K562 (cell line): ENCODE measurements around the gene LIN7A. TPM values are rescaled to one million over a fixed set of nuclear protein-coding genes. Genes with fewer than 3 reads are reported as not detected.

ENCODE experiments used
- ATAC-seq: fragments of 200-7000 bp; cut with Tn5 transposase; 3 replicates; pipeline ENCODE4 v1.9.1; 2020; ENCODE audit warnings: moderate library complexity
- BruUV-seq: library from RNA; stranded (reverse); fragments of 400-500 nt; replicated peaks from 2 replicates; lab custom pipeline; 2021; lab: Mats Ljungman, UMichigan
- CTCF ChIA-PET: fragments of 300-600 bp; formaldehyde crosslinking; extraction: SDS; loops from one replicate; lab custom pipeline; 2021; ENCODE audit warnings: low intra/inter-chr PET ratio; lab: Yijun Ruan, JAX
- POLR2A ChIA-PET: fragments of 300-600, 350-650 bp; sonication (Branson Sonifier 250); formaldehyde crosslinking; extraction: SDS; loops from one replicate; lab custom pipeline; 2021; ENCODE audit warnings: antibody characterized with exemption, inconsistent platforms; lab: Yijun Ruan, JAX
- DNase-seq, 4 experiments: peaks; one replicate each; pipeline versions ENCODE4 v3.0.0 to v3.0.0-alpha.2; 2011 to 2018; ENCODE audit warnings: low spot score in 3 of 4, mixed read lengths in 3 of 4; ENCODE audit errors: extremely low read depth in 1 of 4
- FAIRE-seq: peaks from 2 replicates; lab custom pipeline; 2011; peaks lifted over from hg19 to GRCh38; lab: Jason Lieb, UNC
- H2AFZ ChIP-seq: 2 replicates; pipeline ENCODE4 v1.6.0; 2011; ENCODE audit warnings: low read depth, low read length, control low read depth, inconsistent platforms
- H3K27ac ChIP-seq: fragments of 200-600 bp; 3 replicates; pipeline ENCODE4 v1.8.0; 2011; ENCODE audit warnings: low read depth, mild to moderate bottlenecking, control low read depth, inconsistent platforms, low read length, moderate library complexity, mixed read lengths; ENCODE audit errors: extremely low read depth
- H3K27me3 ChIP-seq, 2 experiments: fragments of 300-600 bp in 1 of 2; 2 replicates in 1 of 2; 3 replicates in 1 of 2; pipeline versions ENCODE4 v1.6.0 to v1.8.0; 2011; ENCODE audit warnings: inconsistent platforms in 2 of 2, low read length in 2 of 2, mild to moderate bottlenecking in 1 of 2, mixed read lengths in 1 of 2, moderate library complexity in 1 of 2; ENCODE audit not compliant: control insufficient read depth in 2 of 2, insufficient read depth in 2 of 2
- H3K36me3 ChIP-seq: fragments of 300-600 bp; 3 replicates; pipeline ENCODE4 v1.8.0; 2011; ENCODE audit warnings: mild to moderate bottlenecking, low read length, inconsistent platforms; ENCODE audit not compliant: control insufficient read depth, insufficient read depth
- H3K4me1 ChIP-seq, 2 experiments: fragments of 200-600 bp in 1 of 2; replicated peaks in 1 of 2; 2 replicates in 1 of 2; 3 replicates in 1 of 2; pipeline versions ENCODE4 v1.5.1 to v1.8.0; 2011; ENCODE audit warnings: inconsistent platforms in 2 of 2, low read length in 2 of 2, mild to moderate bottlenecking in 1 of 2, mixed read lengths in 1 of 2, moderate library complexity in 1 of 2; ENCODE audit not compliant: control insufficient read depth in 2 of 2, insufficient read depth in 2 of 2
- H3K4me2 ChIP-seq: 2 replicates; pipeline ENCODE4 v1.6.1; 2011; ENCODE audit warnings: low read length, control low read depth, inconsistent platforms, mixed read lengths; ENCODE audit not compliant: insufficient read depth
- H3K4me3 ChIP-seq: fragments of 200-600 bp; sonication (generic), shearing (Covaris generic); 2 replicates; pipeline ENCODE4 v1.5.1; 2016; ENCODE audit warnings: control low read depth, inconsistent platforms
- H3K79me2 ChIP-seq: fragments of 200-600 bp; 3 replicates; pipeline ENCODE4 v1.8.0; 2011; ENCODE audit warnings: low read length, inconsistent platforms; ENCODE audit not compliant: control insufficient read depth, insufficient read depth
- H3K9ac ChIP-seq, 2 experiments: 2 replicates each; pipeline versions ENCODE4 v1.6.0 to v1.6.1; 2011; ENCODE audit warnings: low read depth in 2 of 2, low read length in 2 of 2, control low read depth in 1 of 2, inconsistent platforms in 1 of 2, mild to moderate bottlenecking in 1 of 2, mixed read lengths in 1 of 2; ENCODE audit not compliant: insufficient read depth in 1 of 2
- H3K9me1 ChIP-seq: one replicate; pipeline ENCODE4 v1.6.0; 2011; ENCODE audit warnings: inconsistent platforms, mild to moderate bottlenecking, low read length, moderate library complexity; ENCODE audit not compliant: control insufficient read depth, insufficient read depth
- H3K9me3 ChIP-seq: replicated peaks from 2 replicates; pipeline ENCODE4 v1.5.1; 2011; ENCODE audit warnings: low read depth, low read length, inconsistent platforms; ENCODE audit not compliant: control insufficient read depth, insufficient read depth
- H4K20me1 ChIP-seq: replicated peaks from 2 replicates; pipeline ENCODE4 v1.6.1; 2011; ENCODE audit warnings: low read length, inconsistent platforms, mixed read lengths; ENCODE audit not compliant: control insufficient read depth, insufficient read depth
- BMI1 ChIP-seq: fragments of 150-350 bp; IDR thresholded peaks from 2 replicates; pipeline ENCODE4 v1.6.1; 2014; ENCODE audit warnings: low read length
- CBFB ChIP-seq: sonication (generic); formaldehyde crosslinking; IDR thresholded peaks from 2 replicates; pipeline ENCODE4 v1.4.0; 2020; ENCODE audit warnings: mild to moderate bottlenecking, missing genetic modification reagents
- GABPB1 ChIP-seq: sonication (generic); formaldehyde crosslinking; IDR thresholded peaks from 2 replicates; pipeline ENCODE4 v1.8.0; 2022; ENCODE audit warnings: mild to moderate bottlenecking, missing genetic modification reagents
- JUNB ChIP-seq: fragments of 450-650 bp; formaldehyde crosslinking; conservative IDR thresholded peaks from 2 replicates; pipeline ENCODE4 v1.4.0; 2020; ENCODE audit warnings: mild to moderate bottlenecking
- MBD2 ChIP-seq: sonication (generic); IDR thresholded peaks from 2 replicates; pipeline ENCODE4 v1.6.1; 2016; ENCODE audit warnings: low read depth, borderline replicate concordance
- NFXL1 ChIP-seq: fragments of 450-650 bp; formaldehyde crosslinking; IDR thresholded peaks from 2 replicates; pipeline ENCODE4 v1.4.0; 2021; ENCODE audit warnings: mild to moderate bottlenecking
- TEAD1 ChIP-seq, 2 experiments: fragments of 450-650 bp in 1 of 2; sonication (generic) in 1 of 2; formaldehyde crosslinking; IDR thresholded peaks; 2 replicates each; pipeline versions ENCODE4 v1.4.0 to v1.8.0; 2020 to 2022; ENCODE audit warnings: mild to moderate bottlenecking in 2 of 2, missing genetic modification reagents in 1 of 2
- TSC22D4 ChIP-seq: fragments of 450-650 bp; IDR thresholded peaks from 2 replicates; pipeline ENCODE4 v1.6.1; 2016; ENCODE audit warnings: missing genetic modification characterization, missing biosample characterization, control low read depth
- ZNF785 ChIP-seq: fragments of 250-450 bp; sonication (Bioruptor Pico); IDR thresholded peaks from 2 replicates; pipeline ENCODE4 v1.4.0; 2020; ENCODE audit warnings: mild to moderate bottlenecking
- WGBS: fragments of 100-300 bp; shearing (Covaris generic); methylation state at CpG from one replicate; pipeline ENCODE4 v1.1.6; 2016; ENCODE audit warnings: low coverage, mixed read lengths; ENCODE audit not compliant: insufficient coverage; ENCODE audit errors: missing lambda C conversion rate; 5-methylcytosine and 5-hydroxymethylcytosine counted together
- in situ Hi-C: fragments of 300-500 bp; cut with MboI; formaldehyde crosslinking; loops from 4 replicates; pipeline ENCODE4 v1.15.0; 2018; ENCODE audit warnings: inconsistent platforms, mixed read lengths
- intact Hi-C: fragments of 100-400 bp; cut with micrococcal nuclease; formaldehyde crosslinking; loops from 2 replicates; pipeline ENCODE4 v1.14.2; 2022
- polyA plus RNA-seq, 8 experiments: library from polyadenylated mRNA; depleted of rRNA in 4 of 8; stranded (reverse) in 5 of 8; unstranded in 3 of 8; fragments of >200 nt; fragmentation: Nextera tagmentation in 2 of 8; fragmentation: Illumina TruSeq in 1 of 8; extraction: Ambion mirVana in 2 of 8; extraction: Trizol in 1 of 8; gene quantifications; 2 replicates each; pipeline versions ENCODE4 v1.2.1 to v1.2.3, GENCODE V29; 2011 to 2014; ENCODE audit warnings: inconsistent platforms in 1 of 8, missing spikeins in 1 of 8
- total RNA-seq, 7 experiments: library from RNA; depleted of rRNA in 6 of 7; stranded (reverse); fragments of >200 nt in 6 of 7; fragmentation: Illumina TruSeq in 2 of 7; extraction: Trizol in 2 of 7; gene quantifications; 2 replicates each; pipeline versions ENCODE4 v1.2.1 to v1.2.3, GENCODE V29; 2011 to 2021; ENCODE audit warnings: low replicate concordance in 1 of 7
- TF ChIP-seq, protein P1 (sequence below): sonication (generic); formaldehyde crosslinking; IDR thresholded peaks from 2 replicates; pipeline ENCODE4 v1.8.0; 2022; ENCODE audit warnings: mild to moderate bottlenecking, low read depth, missing genetic modification reagents
- TF ChIP-seq, protein P2 (sequence below): IDR thresholded peaks from 2 replicates; pipeline ENCODE4 v1.6.1; 2012; ENCODE audit warnings: low read depth, low read length, improper control_type of control experiment, borderline replicate concordance
- TF ChIP-seq, protein P3 (sequence below): fragments of 250-450 bp; sonication (Bioruptor Pico); IDR thresholded peaks from 2 replicates; pipeline ENCODE4 v1.4.0; 2020; ENCODE audit warnings: mild to moderate bottlenecking, moderate library complexity, borderline replicate concordance

LIN7A gene
- total and polyA plus RNA-seq, 9 of the 15 experiments (the other 6 are each of a cell fraction or from before 2014, with no cell fraction given), result not detected

DNA sequence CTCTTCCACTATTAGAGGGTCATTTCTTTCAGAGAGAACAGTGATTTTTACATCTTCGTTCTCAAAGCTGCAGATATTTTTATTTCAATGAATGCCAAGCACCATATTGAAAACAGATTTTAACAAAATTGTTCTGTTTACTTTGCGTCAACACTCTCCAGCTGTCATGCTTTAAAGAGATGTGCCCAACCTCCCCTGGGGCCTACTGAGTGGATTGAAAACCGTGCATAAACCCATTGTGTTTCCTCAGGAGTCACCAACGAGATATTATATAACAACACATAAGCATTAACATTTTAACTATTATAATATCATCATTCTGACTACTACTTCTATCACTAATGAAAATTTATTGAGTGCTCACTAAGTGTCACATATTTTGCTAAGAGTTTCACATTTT is 139.5 kb downstream of the LIN7A start:
- Histone ChIP-seq H3K36me3 (no peaks in the 10 kb centered on the region), H3K9me3 (no peaks in the 10 kb centered on the region), H3K27ac (no peak overlapping the region), H3K9ac (no peak overlapping the region), H4K20me1 (no peaks in the 10 kb centered on the region)
- CTCF ChIA-PET, result no interaction called here
- intact Hi-C loops, result no loop called here
- TF ChIP-seq, protein P1, sequence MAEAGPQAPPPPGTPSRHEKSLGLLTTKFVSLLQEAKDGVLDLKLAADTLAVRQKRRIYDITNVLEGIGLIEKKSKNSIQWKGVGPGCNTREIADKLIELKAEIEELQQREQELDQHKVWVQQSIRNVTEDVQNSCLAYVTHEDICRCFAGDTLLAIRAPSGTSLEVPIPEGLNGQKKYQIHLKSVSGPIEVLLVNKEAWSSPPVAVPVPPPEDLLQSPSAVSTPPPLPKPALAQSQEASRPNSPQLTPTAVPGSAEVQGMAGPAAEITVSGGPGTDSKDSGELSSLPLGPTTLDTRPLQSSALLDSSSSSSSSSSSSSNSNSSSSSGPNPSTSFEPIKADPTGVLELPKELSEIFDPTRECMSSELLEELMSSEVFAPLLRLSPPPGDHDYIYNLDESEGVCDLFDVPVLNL, result no peak
- TF ChIP-seq, all 486 proteins: peak for 0
- FAIRE-seq, result no peak
- 0% methylated on average over 4 of the region's 4 CpGs for WGBS
- Histone ChIP-seq H3K4me3 (no peak overlapping the region), H2AFZ (no peak overlapping the region), H3K9me1 (no peaks in the 10 kb centered on the region), H3K4me2 (no peak overlapping the region), H3K79me2 (no peaks in the 10 kb centered on the region), H3K4me1 (no peaks in the 10 kb centered on the region), H3K27me3 (no peaks in the 10 kb centered on the region)
- POLR2A ChIA-PET, result no interaction called here
- ATAC-seq, result no peak
- DNase-seq, result no peak
- in situ Hi-C loops, result no loop called here
- BruUV-seq, result no TSS peak

DNA sequence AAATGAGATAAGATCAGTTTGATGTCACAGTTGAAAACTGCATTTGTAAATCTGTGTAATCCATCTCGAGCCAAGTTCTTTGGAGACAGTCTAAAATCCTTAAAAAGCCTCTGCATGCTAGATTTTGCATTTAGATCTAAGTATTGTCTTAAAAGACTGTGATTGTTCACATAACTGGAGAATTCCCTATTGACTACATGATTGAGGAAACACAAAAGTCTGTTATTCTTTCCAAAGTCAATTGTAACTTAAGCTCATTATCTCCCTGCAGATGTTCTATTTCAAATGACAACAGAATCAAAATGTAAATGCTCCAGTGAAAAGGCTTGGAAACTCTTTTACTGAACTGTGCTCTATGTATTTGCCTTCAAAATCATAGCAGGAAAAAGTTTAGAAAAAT is 143.2 kb downstream of the LIN7A start:
- no peak overlapping the region for H3K4me3 ChIP-seq
- CTCF ChIA-PET, result no interaction called here
- no peak for TF ChIP-seq JUNB
- TF ChIP-seq ZNF785 (CRISPR knock-in tag), result no peak
- TF ChIP-seq CBFB (CRISPR knock-in tag), result no peak
- TF ChIP-seq, protein P2, sequence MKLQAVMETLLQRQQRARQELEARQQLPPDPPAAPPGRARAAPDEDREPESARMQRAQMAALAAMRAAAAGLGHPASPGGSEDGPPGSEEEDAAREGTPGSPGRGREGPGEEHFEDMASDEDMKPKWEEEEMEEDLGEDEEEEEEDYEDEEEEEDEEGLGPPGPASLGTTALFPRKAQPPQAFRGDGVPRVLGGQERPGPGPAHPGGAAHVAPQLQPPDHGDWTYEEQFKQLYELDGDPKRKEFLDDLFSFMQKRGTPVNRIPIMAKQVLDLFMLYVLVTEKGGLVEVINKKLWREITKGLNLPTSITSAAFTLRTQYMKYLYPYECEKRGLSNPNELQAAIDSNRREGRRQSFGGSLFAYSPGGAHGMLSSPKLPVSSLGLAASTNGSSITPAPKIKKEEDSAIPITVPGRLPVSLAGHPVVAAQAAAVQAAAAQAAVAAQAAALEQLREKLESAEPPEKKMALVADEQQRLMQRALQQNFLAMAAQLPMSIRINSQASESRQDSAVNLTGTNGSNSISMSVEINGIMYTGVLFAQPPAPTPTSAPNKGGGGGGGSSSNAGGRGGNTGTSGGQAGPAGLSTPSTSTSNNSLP, result no peak
- no peak for TF ChIP-seq TSC22D4
- TF ChIP-seq NFXL1, result no peak
- TF ChIP-seq BMI1, result no peak
- no peak for TF ChIP-seq MBD2
- no peak for TF ChIP-seq TEAD1 (CRISPR knock-in tag; IDR thresholded peaks at IDR 0.05)
- TF ChIP-seq GABPB1 (CRISPR knock-in tag), result no peak
- TF ChIP-seq, protein P3, sequence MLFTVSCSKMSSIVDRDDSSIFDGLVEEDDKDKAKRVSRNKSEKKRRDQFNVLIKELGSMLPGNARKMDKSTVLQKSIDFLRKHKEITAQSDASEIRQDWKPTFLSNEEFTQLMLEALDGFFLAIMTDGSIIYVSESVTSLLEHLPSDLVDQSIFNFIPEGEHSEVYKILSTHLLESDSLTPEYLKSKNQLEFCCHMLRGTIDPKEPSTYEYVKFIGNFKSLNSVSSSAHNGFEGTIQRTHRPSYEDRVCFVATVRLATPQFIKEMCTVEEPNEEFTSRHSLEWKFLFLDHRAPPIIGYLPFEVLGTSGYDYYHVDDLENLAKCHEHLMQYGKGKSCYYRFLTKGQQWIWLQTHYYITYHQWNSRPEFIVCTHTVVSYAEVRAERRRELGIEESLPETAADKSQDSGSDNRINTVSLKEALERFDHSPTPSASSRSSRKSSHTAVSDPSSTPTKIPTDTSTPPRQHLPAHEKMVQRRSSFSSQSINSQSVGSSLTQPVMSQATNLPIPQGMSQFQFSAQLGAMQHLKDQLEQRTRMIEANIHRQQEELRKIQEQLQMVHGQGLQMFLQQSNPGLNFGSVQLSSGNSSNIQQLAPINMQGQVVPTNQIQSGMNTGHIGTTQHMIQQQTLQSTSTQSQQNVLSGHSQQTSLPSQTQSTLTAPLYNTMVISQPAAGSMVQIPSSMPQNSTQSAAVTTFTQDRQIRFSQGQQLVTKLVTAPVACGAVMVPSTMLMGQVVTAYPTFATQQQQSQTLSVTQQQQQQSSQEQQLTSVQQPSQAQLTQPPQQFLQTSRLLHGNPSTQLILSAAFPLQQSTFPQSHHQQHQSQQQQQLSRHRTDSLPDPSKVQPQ (CRISPR knock-in tag), result no peak

More for the DNA sequence above, 143.2 kb downstream of the LIN7A start:
- POLR2A ChIA-PET, result no interaction called here
- FAIRE-seq (no peak), ATAC-seq (no peak), DNase-seq (no peak)
- no peaks in the 10 kb centered on the region for H3K36me3 ChIP-seq
- no peak overlapping the region for H3K9ac ChIP-seq
- H3K4me1 ChIP-seq, result no peaks in the 10 kb centered on the region
- H3K4me2 ChIP-seq, result no peak overlapping the region
- no peaks in the 10 kb centered on the region for H3K9me1 ChIP-seq
- H3K27ac ChIP-seq, result no peak overlapping the region
- H3K27me3 ChIP-seq, result no peaks in the 10 kb centered on the region
- no peaks in the 10 kb centered on the region for H3K79me2 ChIP-seq
- intact Hi-C loops (no loop called here), in situ Hi-C loops (no loop called here)
- H3K9me3 ChIP-seq, result no peaks in the 10 kb centered on the region
- 0% methylated on average over 1 of the region's 1 CpG for WGBS
- H4K20me1 ChIP-seq, result no peaks in the 10 kb centered on the region
- no TSS peak for BruUV-seq
- no peak overlapping the region for H2AFZ ChIP-seq
